ENCODE results near the gene CD84.

DNA sequence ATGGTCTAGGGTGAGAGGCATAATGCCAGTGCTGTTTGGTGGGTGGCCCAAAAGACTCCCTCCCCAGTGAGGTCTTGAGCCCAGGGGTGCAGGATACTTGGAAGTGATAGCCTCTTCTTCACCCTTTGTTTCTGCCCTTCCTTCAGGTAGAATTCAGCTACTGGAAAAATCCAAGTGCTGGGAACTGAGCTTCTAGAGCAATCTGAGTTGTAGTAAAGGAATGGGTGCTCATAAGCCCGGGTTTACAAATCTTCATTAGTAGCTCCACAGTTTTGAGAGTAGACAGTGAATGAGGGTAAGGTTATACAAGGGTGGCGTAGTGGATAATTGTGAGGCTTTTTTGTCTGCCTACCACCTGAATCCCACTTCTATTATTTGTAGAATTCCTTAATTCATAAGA lies 29.2 kb upstream of the CD84 start:
- TF ChIP-seq, protein P1, sequence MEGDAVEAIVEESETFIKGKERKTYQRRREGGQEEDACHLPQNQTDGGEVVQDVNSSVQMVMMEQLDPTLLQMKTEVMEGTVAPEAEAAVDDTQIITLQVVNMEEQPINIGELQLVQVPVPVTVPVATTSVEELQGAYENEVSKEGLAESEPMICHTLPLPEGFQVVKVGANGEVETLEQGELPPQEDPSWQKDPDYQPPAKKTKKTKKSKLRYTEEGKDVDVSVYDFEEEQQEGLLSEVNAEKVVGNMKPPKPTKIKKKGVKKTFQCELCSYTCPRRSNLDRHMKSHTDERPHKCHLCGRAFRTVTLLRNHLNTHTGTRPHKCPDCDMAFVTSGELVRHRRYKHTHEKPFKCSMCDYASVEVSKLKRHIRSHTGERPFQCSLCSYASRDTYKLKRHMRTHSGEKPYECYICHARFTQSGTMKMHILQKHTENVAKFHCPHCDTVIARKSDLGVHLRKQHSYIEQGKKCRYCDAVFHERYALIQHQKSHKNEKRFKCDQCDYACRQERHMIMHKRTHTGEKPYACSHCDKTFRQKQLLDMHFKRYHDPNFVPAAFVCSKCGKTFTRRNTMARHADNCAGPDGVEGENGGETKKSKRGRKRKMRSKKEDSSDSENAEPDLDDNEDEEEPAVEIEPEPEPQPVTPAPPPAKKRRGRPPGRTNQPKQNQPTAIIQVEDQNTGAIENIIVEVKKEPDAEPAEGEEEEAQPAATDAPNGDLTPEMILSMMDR (conservative IDR thresholded peaks at IDR 0.05; ENCODE audit: low read depth, low read length) = no peak
- TF ChIP-seq EZH2 (IDR thresholded peaks at IDR 0.05; ENCODE audit: borderline replicate concordance, low read depth, low read length, poor library complexity, severe bottlenecking) = no peak
